Keratinocyte (primary cell): Measurements from ENCODE around the gene UTS2B. TPM values are rescaled to one million over a fixed set of nuclear protein-coding genes. Genes with fewer than 3 reads are reported as not detected.

Experiments
- DNase-seq: peaks from one replicate; pipeline ENCODE4 v3.0.0-alpha.2; 2011; ENCODE audit warnings: low read depth, missing footprints, low spot score
- FAIRE-seq: peaks from 2 replicates; lab custom pipeline; 2011; peaks lifted over from hg19 to GRCh38; lab: Jason Lieb, UNC
- H2AFZ ChIP-seq: 2 replicates; pipeline ENCODE4 v1.6.0; 2012; ENCODE audit warnings: low read length, control low read depth, inconsistent platforms; ENCODE audit not compliant: control insufficient read depth
- H3K27ac ChIP-seq: 2 replicates; pipeline ENCODE4 v1.5.1; 2011; ENCODE audit warnings: low read length; ENCODE audit not compliant: control insufficient read depth, insufficient read depth
- H3K27me3 ChIP-seq: 3 replicates; pipeline ENCODE4 v1.6.0; 2011; ENCODE audit warnings: low read length; ENCODE audit not compliant: control insufficient read depth, insufficient read depth; ENCODE audit errors: extremely low read depth
- H3K36me3 ChIP-seq, 2 experiments: 2 replicates in 1 of 2; 3 replicates in 1 of 2; pipeline ENCODE4 v1.5.1; 2011; ENCODE audit warnings: low read length in 2 of 2, mild to moderate bottlenecking in 1 of 2; ENCODE audit not compliant: control insufficient read depth in 2 of 2, insufficient read depth in 2 of 2; ENCODE audit errors: extremely low read depth in 1 of 2
- H3K4me1 ChIP-seq: 3 replicates; pipeline ENCODE4 v1.5.1; 2011; ENCODE audit warnings: low read length; ENCODE audit not compliant: control insufficient read depth, insufficient read depth; ENCODE audit errors: extremely low read depth
- H3K4me2 ChIP-seq: 3 replicates; pipeline ENCODE4 v1.6.0; 2011; ENCODE audit warnings: low read depth, low read length; ENCODE audit not compliant: control insufficient read depth, insufficient read depth; ENCODE audit errors: extremely low read depth
- H3K4me3 ChIP-seq, 3 experiments: fragments of 200-600 bp in 1 of 3; sonication (generic) in 1 of 3; 2 replicates in 2 of 3; 3 replicates in 1 of 3; pipeline ENCODE4 v1.5.1; 2011 to 2016; ENCODE audit warnings: low read length in 3 of 3, mild to moderate bottlenecking in 3 of 3, control low read depth in 2 of 3, inconsistent platforms in 1 of 3, low read depth in 1 of 3, mixed read lengths in 1 of 3, mixed run types in 1 of 3, moderate library complexity in 1 of 3; ENCODE audit not compliant: control insufficient read depth in 2 of 3, insufficient read depth in 2 of 3; ENCODE audit errors: extremely low read depth in 1 of 3
- H3K79me2 ChIP-seq: 2 replicates; pipeline ENCODE4 v1.6.0; 2012; ENCODE audit warnings: low read length; ENCODE audit not compliant: control insufficient read depth, insufficient read depth
- H3K9ac ChIP-seq: 3 replicates; pipeline ENCODE4 v1.6.0; 2011; ENCODE audit warnings: low read length; ENCODE audit not compliant: control insufficient read depth, insufficient read depth; ENCODE audit errors: extremely low read depth
- H3K9me1 ChIP-seq: 3 replicates; pipeline ENCODE4 v1.6.0; 2011; ENCODE audit warnings: low read length; ENCODE audit not compliant: control insufficient read depth, insufficient read depth; ENCODE audit errors: extremely low read depth
- H3K9me3 ChIP-seq: 2 replicates; pipeline ENCODE4 v1.5.1; 2012; ENCODE audit warnings: low read depth, low read length; ENCODE audit not compliant: control insufficient read depth
- H4K20me1 ChIP-seq: 3 replicates; pipeline ENCODE4 v1.6.0; 2011; ENCODE audit warnings: low read length; ENCODE audit not compliant: control insufficient read depth, insufficient read depth; ENCODE audit errors: extremely low read depth
- EZH2 ChIP-seq: IDR thresholded peaks from one replicate; pipeline ENCODE4 v1.6.1; 2012; ENCODE audit warnings: inconsistent platforms, mild to moderate bottlenecking, low read length, moderate library complexity
- dilution Hi-C: fragments of 300-500 bp; cut with MboI; formaldehyde crosslinking; loops from one replicate; pipeline ENCODE4 v1.7.0; 2020; ENCODE audit warnings: low sequenced_read_pairs; ENCODE audit not compliant: extremely low pct_ligation_motif_present
- polyA plus RNA-seq, 5 experiments: library from polyadenylated mRNA; depleted of rRNA in 3 of 5; stranded (reverse) in 3 of 5; stranded (forward) in 1 of 5; unstranded in 1 of 5; fragments of >200 nt; gene quantifications; 1 replicate in 1 of 5; 2 replicates in 3 of 5; 3 replicates in 1 of 5; pipeline versions ENCODE4 v1.2.1 to v1.2.3, GENCODE V29; 2011 to 2012; ENCODE audit warnings: missing spikeins in 2 of 5, low read depth in 1 of 5, low replicate concordance in 1 of 5
- TF ChIP-seq, protein P1 (sequence below), 3 experiments: IDR thresholded peaks in 1 of 3; conservative IDR thresholded peaks in 1 of 3; optimal IDR thresholded peaks in 1 of 3; 2 replicates in 2 of 3; 3 replicates in 1 of 3; pipeline versions ENCODE3 to v1.5.1; 2011; ENCODE audit warnings: low read length in 3 of 3, mild to moderate bottlenecking in 3 of 3, moderate library complexity in 2 of 3, control low read depth in 1 of 3, inconsistent platforms in 1 of 3; ENCODE audit not compliant: insufficient read depth in 2 of 3; ENCODE audit errors: extremely low read depth in 1 of 3

The UTS2B gene
- polyA plus RNA-seq, 1 donor (not counting 4 experiments of a cell fraction or from before 2014, with no cell fraction given), result not detected

GRCh38 chr3:191360620-191361019 is 30.3 kb upstream of the UTS2B start:
- Histone ChIP-seq H3K4me1 (peaks cover 72% of the 10 kb centered on the region), H3K9me3 (no peaks in the 10 kb centered on the region), H3K36me3 (peaks cover 3 to 4% of the 10 kb centered on the region in 2 experiments), H4K20me1 (no peaks in the 10 kb centered on the region), H3K9me1 (no peaks in the 10 kb centered on the region), H3K27me3 (no peaks in the 10 kb centered on the region), H3K27ac (peak overlapping the region; percentile 80), H3K79me2 (peaks cover 14% of the 10 kb centered on the region), H3K9ac (no peak overlapping the region), H3K4me2 (peak overlapping the region; percentile 41), H2AFZ (no peak overlapping the region), H3K4me3 (peak overlapping the region in 1 of 3 experiments; percentile 14)
- DNase-seq, result no peak
- dilution Hi-C loops, result no loop called here
- peak; percentile 78 for FAIRE-seq
- TF ChIP-seq, protein P1, sequence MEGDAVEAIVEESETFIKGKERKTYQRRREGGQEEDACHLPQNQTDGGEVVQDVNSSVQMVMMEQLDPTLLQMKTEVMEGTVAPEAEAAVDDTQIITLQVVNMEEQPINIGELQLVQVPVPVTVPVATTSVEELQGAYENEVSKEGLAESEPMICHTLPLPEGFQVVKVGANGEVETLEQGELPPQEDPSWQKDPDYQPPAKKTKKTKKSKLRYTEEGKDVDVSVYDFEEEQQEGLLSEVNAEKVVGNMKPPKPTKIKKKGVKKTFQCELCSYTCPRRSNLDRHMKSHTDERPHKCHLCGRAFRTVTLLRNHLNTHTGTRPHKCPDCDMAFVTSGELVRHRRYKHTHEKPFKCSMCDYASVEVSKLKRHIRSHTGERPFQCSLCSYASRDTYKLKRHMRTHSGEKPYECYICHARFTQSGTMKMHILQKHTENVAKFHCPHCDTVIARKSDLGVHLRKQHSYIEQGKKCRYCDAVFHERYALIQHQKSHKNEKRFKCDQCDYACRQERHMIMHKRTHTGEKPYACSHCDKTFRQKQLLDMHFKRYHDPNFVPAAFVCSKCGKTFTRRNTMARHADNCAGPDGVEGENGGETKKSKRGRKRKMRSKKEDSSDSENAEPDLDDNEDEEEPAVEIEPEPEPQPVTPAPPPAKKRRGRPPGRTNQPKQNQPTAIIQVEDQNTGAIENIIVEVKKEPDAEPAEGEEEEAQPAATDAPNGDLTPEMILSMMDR (optimal IDR thresholded peaks at IDR 0.05 in 1 of 3, IDR thresholded peaks at IDR 0.05 in 1 of 3, conservative IDR thresholded peaks at IDR 0.05 in 1 of 3; ENCODE audit: extremely low read depth in 1 of 3, insufficient read depth in 2 of 3, low read length in 3 of 3), result no peak
- no peak for TF ChIP-seq EZH2

- Histone ChIP-seq H3K27me3 (no peaks in the 10 kb centered on the region), H3K4me3 (no peak overlapping the region), H3K9ac (peak overlapping the region; percentile 28), H3K36me3 (peaks cover 3 to 4% of the 10 kb centered on the region in 2 experiments), H3K4me1 (peaks cover 76% of the 10 kb centered on the region), H3K9me3 (no peaks in the 10 kb centered on the region), H3K79me2 (peaks cover 25% of the 10 kb centered on the region), H3K4me2 (peak overlapping the region; percentile 67), H3K9me1 (no peaks in the 10 kb centered on the region), H4K20me1 (no peaks in the 10 kb centered on the region), H2AFZ (no peak overlapping the region), H3K27ac (peak overlapping the region; percentile 80)
- dilution Hi-C loops, result no loop called here
- DNase-seq (no peak), FAIRE-seq (peak; percentile 92)
- TF ChIP-seq EZH2, result no peak
- TF ChIP-seq, protein P1 (optimal IDR thresholded peaks at IDR 0.05 in 1 of 3, IDR thresholded peaks at IDR 0.05 in 1 of 3, conservative IDR thresholded peaks at IDR 0.05 in 1 of 3; ENCODE audit: extremely low read depth in 1 of 3, insufficient read depth in 2 of 3, low read length in 3 of 3), result no peak
Observed at GRCh38 chr3:191358929-191359328, 28.6 kb upstream of the UTS2B start.
